IMR-90 (cell line): Measurements from ENCODE around the gene REV3L.

Experiments used
- MXI1 ChIP-seq: IDR thresholded peaks from 2 replicates; pipeline ENCODE4 v1.6.1; 2012; ENCODE audit warnings: low read depth, mild to moderate bottlenecking, low read length, moderate library complexity, borderline replicate concordance
- POLR2A ChIP-seq: IDR thresholded peaks from 2 replicates; pipeline ENCODE4 v1.6.1; 2012; ENCODE audit warnings: mild to moderate bottlenecking, low read depth, low read length
- RCOR1 ChIP-seq: IDR thresholded peaks from 2 replicates; pipeline ENCODE4 v1.6.1; 2012; ENCODE audit warnings: mild to moderate bottlenecking, low read length, improper control_type of control experiment; ENCODE audit not compliant: insufficient replicate concordance
- SMC3 ChIP-seq: fragments of 150-350 bp; IDR thresholded peaks from 2 replicates; pipeline ENCODE4 v1.6.1; 2016; ENCODE audit warnings: low read depth, mild to moderate bottlenecking, antibody characterized with exemption, low read length, moderate library complexity
- TF ChIP-seq, protein P1 (sequence below): conservative IDR thresholded peaks from 2 replicates; pipeline ENCODE4 v1.5.1; 2012; ENCODE audit warnings: mild to moderate bottlenecking, low read depth, low read length, improper control_type of control experiment

DNA sequence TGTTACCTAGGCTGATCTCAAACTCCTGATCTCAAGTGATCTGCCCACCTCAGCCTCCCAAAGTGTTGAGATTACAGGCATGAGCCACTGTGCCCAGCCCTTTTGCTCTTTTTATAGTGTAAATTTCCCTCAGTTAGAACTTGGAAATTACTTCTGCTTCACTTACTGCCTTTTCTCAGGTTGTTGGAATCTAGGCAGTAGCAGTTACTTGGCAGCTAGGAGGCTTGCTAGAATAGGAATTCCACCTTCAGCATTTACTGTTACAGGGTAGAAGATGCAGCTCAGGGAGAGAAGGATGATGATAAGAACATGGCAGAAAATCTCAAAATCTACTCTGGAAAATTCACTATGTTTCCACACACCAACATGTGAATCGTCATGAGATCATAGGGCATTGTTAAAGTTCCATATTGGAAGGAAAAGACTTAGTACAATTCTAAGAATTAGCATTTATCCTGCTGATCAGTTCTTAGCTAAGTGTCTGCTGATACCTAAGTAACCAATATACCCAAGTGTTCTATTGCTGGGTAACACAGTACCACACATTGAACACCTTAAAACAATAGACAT, 213.5 kb downstream of the REV3L start:
- TF ChIP-seq POLR2A = no peak
- TF ChIP-seq, protein P1, sequence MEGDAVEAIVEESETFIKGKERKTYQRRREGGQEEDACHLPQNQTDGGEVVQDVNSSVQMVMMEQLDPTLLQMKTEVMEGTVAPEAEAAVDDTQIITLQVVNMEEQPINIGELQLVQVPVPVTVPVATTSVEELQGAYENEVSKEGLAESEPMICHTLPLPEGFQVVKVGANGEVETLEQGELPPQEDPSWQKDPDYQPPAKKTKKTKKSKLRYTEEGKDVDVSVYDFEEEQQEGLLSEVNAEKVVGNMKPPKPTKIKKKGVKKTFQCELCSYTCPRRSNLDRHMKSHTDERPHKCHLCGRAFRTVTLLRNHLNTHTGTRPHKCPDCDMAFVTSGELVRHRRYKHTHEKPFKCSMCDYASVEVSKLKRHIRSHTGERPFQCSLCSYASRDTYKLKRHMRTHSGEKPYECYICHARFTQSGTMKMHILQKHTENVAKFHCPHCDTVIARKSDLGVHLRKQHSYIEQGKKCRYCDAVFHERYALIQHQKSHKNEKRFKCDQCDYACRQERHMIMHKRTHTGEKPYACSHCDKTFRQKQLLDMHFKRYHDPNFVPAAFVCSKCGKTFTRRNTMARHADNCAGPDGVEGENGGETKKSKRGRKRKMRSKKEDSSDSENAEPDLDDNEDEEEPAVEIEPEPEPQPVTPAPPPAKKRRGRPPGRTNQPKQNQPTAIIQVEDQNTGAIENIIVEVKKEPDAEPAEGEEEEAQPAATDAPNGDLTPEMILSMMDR = no peak
- TF ChIP-seq MXI1 = no peak
- TF ChIP-seq SMC3 = no peak
- no peak for TF ChIP-seq RCOR1
